ENCODE data around the gene EDIL3.

Gene EDIL3

DNA sequence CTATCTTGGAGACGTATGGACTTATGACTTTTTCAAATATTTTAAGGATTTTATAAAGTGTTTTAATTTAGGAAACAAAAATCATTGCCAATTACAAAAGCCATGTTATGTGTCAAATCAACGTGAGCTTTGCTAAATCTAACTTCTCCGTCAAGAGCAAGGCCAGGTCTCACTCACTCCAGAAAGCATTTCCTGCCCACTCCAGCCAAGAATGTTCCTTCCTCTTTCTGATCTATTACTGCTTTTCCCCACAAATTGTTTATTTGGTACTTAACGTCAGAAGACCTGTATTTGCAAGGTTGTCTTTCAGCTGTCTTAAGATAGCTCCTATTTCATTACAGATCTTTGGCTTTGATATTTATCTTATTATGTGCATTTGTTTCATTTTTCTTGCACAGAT lies 470.5 kb downstream of the EDIL3 start:
- TF ChIP-seq FOXP2 (optimal IDR thresholded peaks at IDR 0.05; ENCODE audit: control extremely low read depth, extremely low read length, insufficient read depth), result no peak
- no peak for TF ChIP-seq EZH2 (IDR thresholded peaks at IDR 0.05)
- no peak for TF ChIP-seq POLR2AphosphoS5 (IDR thresholded peaks at IDR 0.05; ENCODE audit: borderline replicate concordance, low read depth, low read length)
- H3K36me3 ChIP-seq (ENCODE audit: insufficient read depth, low read length), result no peaks in the 10 kb centered on the region
- no peaks in the 10 kb centered on the region for H3K9me3 ChIP-seq (ENCODE audit: low read depth, low read length)
- no peak for DNase-seq (ENCODE audit: low read depth, low spot score)
- H3K27ac ChIP-seq, result no peak overlapping the region
- H3K4me3 ChIP-seq, result no peak overlapping the region
- no peak overlapping the region for H3K9ac ChIP-seq (ENCODE audit: insufficient read length)

- Histone ChIP-seq H3K4me3 (no peak overlapping the region), H3K36me3 (ENCODE audit: insufficient read depth, low read length) (no peaks in the 10 kb centered on the region), H3K9ac (ENCODE audit: insufficient read length) (no peak overlapping the region), H3K9me3 (ENCODE audit: low read depth, low read length) (no peaks in the 10 kb centered on the region), H3K27ac (no peak overlapping the region)
- DNase-seq (ENCODE audit: low read depth, low spot score), result no peak
- TF ChIP-seq EZH2 (IDR thresholded peaks at IDR 0.05) (no peak), FOXP2 (optimal IDR thresholded peaks at IDR 0.05; ENCODE audit: control extremely low read depth, extremely low read length, insufficient read depth) (no peak), POLR2AphosphoS5 (IDR thresholded peaks at IDR 0.05; ENCODE audit: borderline replicate concordance, low read depth, low read length) (no peak)
Measured at GRCh38 chr5:83913593-83913992, 471.1 kb downstream of the EDIL3 start.

DNA sequence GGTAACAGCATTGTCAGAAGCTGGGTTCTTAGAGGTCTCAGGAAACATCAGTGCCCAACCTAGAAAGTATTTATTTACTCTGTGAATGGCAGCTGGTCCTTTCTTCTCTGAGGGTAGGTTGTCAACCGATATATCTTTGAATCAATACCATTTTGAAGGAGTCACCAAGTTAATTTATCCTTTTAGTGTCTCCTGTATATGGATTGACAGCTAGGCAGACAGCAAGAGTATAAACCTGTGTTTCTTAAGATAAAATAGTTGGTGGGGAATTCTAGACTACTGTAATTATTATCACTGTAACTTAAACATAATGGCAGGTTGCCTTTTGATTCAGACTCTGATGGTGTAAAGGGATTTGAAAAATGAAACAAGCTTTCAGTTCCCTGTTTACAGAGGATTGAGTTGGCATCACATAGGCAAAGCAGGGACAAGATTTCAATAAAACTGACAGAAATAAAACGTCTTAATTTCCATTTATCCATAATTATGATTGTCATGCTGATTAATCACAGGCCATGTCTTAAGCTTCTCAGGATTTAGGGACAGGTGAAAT lies 473.2 kb downstream of the EDIL3 start:
- DNase-seq (ENCODE audit: low read depth, low spot score), result no peak
- H3K9ac ChIP-seq (ENCODE audit: insufficient read length), result no peak overlapping the region
- no peak for TF ChIP-seq EZH2 (IDR thresholded peaks at IDR 0.05)
- TF ChIP-seq FOXP2 (optimal IDR thresholded peaks at IDR 0.05; ENCODE audit: control extremely low read depth, extremely low read length, insufficient read depth), result no peak
- no peak for TF ChIP-seq POLR2AphosphoS5 (IDR thresholded peaks at IDR 0.05; ENCODE audit: borderline replicate concordance, low read depth, low read length)
- no peaks in the 10 kb centered on the region for H3K36me3 ChIP-seq (ENCODE audit: insufficient read depth, low read length)
- no peak overlapping the region for H3K4me3 ChIP-seq
- no peak overlapping the region for H3K27ac ChIP-seq
- H3K9me3 ChIP-seq (ENCODE audit: low read depth, low read length), result no peaks in the 10 kb centered on the region

- Histone ChIP-seq H3K9ac (ENCODE audit: insufficient read length) (no peak overlapping the region), H3K9me3 (ENCODE audit: low read depth, low read length) (no peaks in the 10 kb centered on the region), H3K4me3 (no peak overlapping the region), H3K36me3 (ENCODE audit: insufficient read depth, low read length) (no peaks in the 10 kb centered on the region), H3K27ac (no peak overlapping the region)
- TF ChIP-seq EZH2 (IDR thresholded peaks at IDR 0.05) (no peak), FOXP2 (optimal IDR thresholded peaks at IDR 0.05; ENCODE audit: control extremely low read depth, extremely low read length, insufficient read depth) (no peak), POLR2AphosphoS5 (IDR thresholded peaks at IDR 0.05; ENCODE audit: borderline replicate concordance, low read depth, low read length) (no peak)
- DNase-seq (ENCODE audit: low read depth, low spot score), result no peak
Measured at GRCh38 chr5:83900306-83900705, 484.4 kb downstream of the EDIL3 start.

DNA sequence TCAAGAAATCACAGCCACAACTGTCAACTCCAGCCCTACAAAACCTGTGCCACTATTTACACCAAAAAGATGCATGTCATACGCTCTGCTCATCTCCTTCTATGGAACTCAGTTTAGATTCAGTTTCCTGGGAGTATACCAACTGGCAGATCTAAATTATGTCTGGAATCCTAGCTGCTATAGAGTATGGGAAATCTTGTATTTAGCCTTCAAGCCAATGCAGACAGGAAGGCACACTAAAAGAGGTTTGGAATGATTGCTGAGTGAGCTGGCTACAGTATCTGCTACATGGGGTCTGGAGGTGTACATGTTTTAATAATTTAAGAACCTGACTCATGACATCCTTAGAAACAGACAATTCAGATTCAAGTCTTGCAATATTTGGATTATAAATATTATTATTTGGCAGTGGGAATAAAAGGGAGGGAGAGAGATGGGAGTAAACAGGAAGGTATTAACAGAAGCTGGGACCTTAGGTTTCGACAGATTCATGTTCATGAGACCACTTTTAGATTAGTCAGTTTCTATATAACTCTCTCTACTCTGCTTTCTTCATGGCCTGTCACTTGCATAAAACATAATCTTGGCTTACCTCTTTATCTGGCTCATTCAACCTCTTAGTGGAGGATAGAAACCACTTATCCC lies 485.2 kb downstream of the EDIL3 start:
- Histone ChIP-seq H3K36me3 (ENCODE audit: insufficient read depth, low read length) (no peaks in the 10 kb centered on the region), H3K9me3 (ENCODE audit: low read depth, low read length) (no peaks in the 10 kb centered on the region), H3K9ac (ENCODE audit: insufficient read length) (no peak overlapping the region), H3K4me3 (no peak overlapping the region), H3K27ac (no peak overlapping the region)
- no peak for TF ChIP-seq EZH2 (IDR thresholded peaks at IDR 0.05)
- no peak for TF ChIP-seq FOXP2 (optimal IDR thresholded peaks at IDR 0.05; ENCODE audit: control extremely low read depth, extremely low read length, insufficient read depth)
- no peak for TF ChIP-seq POLR2AphosphoS5 (IDR thresholded peaks at IDR 0.05; ENCODE audit: borderline replicate concordance, low read depth, low read length)
- DNase-seq (ENCODE audit: low read depth, low spot score), result no peak

GRCh38 chr5:83895860-83896259 lies 488.8 kb downstream of the EDIL3 start:
- DNase-seq (ENCODE audit: low read depth, low spot score), result no peak
- no peak for TF ChIP-seq FOXP2 (optimal IDR thresholded peaks at IDR 0.05; ENCODE audit: control extremely low read depth, extremely low read length, insufficient read depth)
- TF ChIP-seq POLR2AphosphoS5 (IDR thresholded peaks at IDR 0.05; ENCODE audit: borderline replicate concordance, low read depth, low read length), result no peak
- no peak for TF ChIP-seq EZH2 (IDR thresholded peaks at IDR 0.05)
- Histone ChIP-seq H3K9ac (ENCODE audit: insufficient read length) (no peak overlapping the region), H3K27ac (no peak overlapping the region), H3K36me3 (ENCODE audit: insufficient read depth, low read length) (no peaks in the 10 kb centered on the region), H3K4me3 (no peak overlapping the region), H3K9me3 (ENCODE audit: low read depth, low read length) (no peaks in the 10 kb centered on the region)

- Histone ChIP-seq H3K9me3 (ENCODE audit: low read depth, low read length) (no peaks in the 10 kb centered on the region), H3K4me3 (no peak overlapping the region), H3K36me3 (ENCODE audit: insufficient read depth, low read length) (no peaks in the 10 kb centered on the region), H3K27ac (no peak overlapping the region), H3K9ac (ENCODE audit: insufficient read length) (no peak overlapping the region)
- DNase-seq (ENCODE audit: low read depth, low spot score), result no peak
- no peak for TF ChIP-seq FOXP2 (optimal IDR thresholded peaks at IDR 0.05; ENCODE audit: control extremely low read depth, extremely low read length, insufficient read depth)
- TF ChIP-seq POLR2AphosphoS5 (IDR thresholded peaks at IDR 0.05; ENCODE audit: borderline replicate concordance, low read depth, low read length), result no peak
- no peak for TF ChIP-seq EZH2 (IDR thresholded peaks at IDR 0.05)
Measured at GRCh38 chr5:83891261-83891660, 493.4 kb downstream of the EDIL3 start.
